AG04450 (cell line): Measurements from ENCODE around the gene RILP. TPM values are rescaled to one million over a fixed set of nuclear protein-coding genes. Genes with fewer than 3 reads are reported as not detected.

Source experiments
- CTCF ChIA-PET: fragments of 300-600, 350-600 bp; formaldehyde crosslinking; extraction: SDS; loops from one replicate; lab custom pipeline; 2022; ENCODE audit warnings: antibody characterized with exemption, inconsistent platforms; lab: Charles Lee
- POLR2A ChIA-PET: fragments of 350-600 bp; formaldehyde crosslinking; extraction: SDS; loops from one replicate; lab custom pipeline; 2021; ENCODE audit warnings: antibody characterized with exemption, inconsistent platforms; lab: Yijun Ruan, JAX
- DNase-seq: peaks from one replicate; pipeline ENCODE4 v3.0.0-alpha.2; 2011; ENCODE audit warnings: low read depth, low spot score
- H3K27ac ChIP-seq: one replicate; pipeline ENCODE4 v1.5.1; 2012; ENCODE audit warnings: low read depth, low read length, control low read depth
- H3K27me3 ChIP-seq: one replicate; pipeline ENCODE4 v1.6.0; 2012; ENCODE audit warnings: low read length; ENCODE audit not compliant: control insufficient read depth, insufficient read depth
- H3K4me3 ChIP-seq: 2 replicates; pipeline ENCODE4 v1.5.1; 2011; ENCODE audit warnings: mild to moderate bottlenecking, low read depth, low read length, control low read depth
- H3K9me3 ChIP-seq: 2 replicates; pipeline ENCODE4 v1.5.1; 2012; ENCODE audit warnings: low read length; ENCODE audit not compliant: control insufficient read depth, insufficient read depth
- CTCF ChIP-seq: IDR thresholded peaks from 2 replicates; pipeline ENCODE4 v1.5.1; 2011; ENCODE audit warnings: low read depth, low read length, control low read depth, inconsistent platforms
- polyA plus RNA-seq: library from polyadenylated mRNA; depleted of rRNA; stranded (reverse); fragments of >200 nt; gene quantifications from 2 replicates; pipeline ENCODE4 v1.2.3, GENCODE V29; 2011

Gene RILP
- polyA plus RNA-seq, 1 experiment: 5.8 TPM

GRCh38 chr17:1628856-1629503 is 20.7 kb downstream of the RILP start:
- ChIA-PET CTCF (interaction anchor here (0.7 to 3.4 kb wide), 4 partner anchors 11 to 55 kb away, joined by 4 to 43 read pairs (median 4); no protein-coding TSS in a partner anchor), POLR2A (interaction anchor here (1.0 to 1.7 kb wide), 6 partner anchors 14 to 55 kb away, joined by 3 to 8 read pairs (median 3); no protein-coding TSS in a partner anchor)
- TF ChIP-seq CTCF: no peak
- H3K4me3 ChIP-seq: peak overlapping the region; percentile 78
- peaks cover 7% of the 10 kb centered on the region for H3K27me3 ChIP-seq
- no peak overlapping the region for H3K27ac ChIP-seq
- DNase-seq: peak; percentile 70
- H3K9me3 ChIP-seq: no peaks in the 10 kb centered on the region; the same call in 1 of the 2 replicates

DNA sequence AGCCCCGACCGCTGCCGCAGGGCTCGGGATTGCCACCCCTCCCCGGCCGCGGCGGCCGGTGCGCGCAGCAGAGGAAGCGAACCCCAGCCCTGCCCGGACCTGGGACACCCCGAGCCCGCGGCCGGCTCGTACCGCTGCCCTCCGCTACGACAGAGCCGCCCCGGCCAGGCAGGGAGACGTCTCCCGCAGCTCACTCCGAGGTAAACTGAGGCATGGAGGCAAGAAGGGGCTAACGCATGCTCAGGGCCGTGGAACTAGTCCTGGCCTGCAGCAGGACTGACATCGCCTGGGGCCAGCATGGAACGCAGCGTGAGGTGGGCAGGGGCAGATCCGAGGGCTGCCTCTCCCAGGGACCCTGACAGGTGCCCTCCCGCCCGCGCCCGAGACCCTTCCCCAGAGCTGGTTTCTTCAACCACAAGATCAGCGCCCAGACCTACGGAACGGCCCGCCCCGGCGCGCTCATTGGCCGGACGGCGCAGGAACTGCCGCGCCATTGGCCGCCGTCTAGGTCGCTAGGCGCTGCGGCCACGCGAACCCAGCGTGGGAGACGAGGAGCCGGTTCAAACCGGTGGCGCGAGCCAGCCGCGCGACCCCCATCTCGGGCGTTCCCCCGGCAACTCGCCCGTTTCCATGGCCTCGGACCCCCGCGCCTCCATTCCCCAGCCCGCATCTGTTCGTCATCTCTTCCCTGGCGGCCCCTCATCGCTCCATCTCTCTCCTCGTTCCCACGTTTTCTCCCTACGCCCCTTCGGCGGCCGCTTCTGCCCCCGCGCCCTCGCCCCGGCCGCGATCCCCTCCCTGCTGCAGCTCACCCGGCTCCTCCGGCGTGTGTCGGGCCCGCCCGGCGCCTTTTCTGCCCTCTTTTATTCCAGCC is 21.4 kb downstream of the RILP start, which contains the start of gene SLC43A2:
TSS of gene SLC43A2 (minus strand) at position 853 of the 874 bp plus-strand sequence. CDS start 960 bp downstream, outside the sequence.
- H3K4me3 ChIP-seq: peak within 1 kb of the TSS; percentile 78
- CTCF ChIA-PET: interaction anchor here (3.4 kb wide), 1 partner anchor 54 kb away, joined by 43 read pairs; no protein-coding TSS in a partner anchor
- no peak for TF ChIP-seq CTCF
- H3K9me3 ChIP-seq: no peaks in the 10 kb centered on the region; the same call in 1 of the 2 replicates
- no peak for DNase-seq
- H3K27ac ChIP-seq: no peak within 1 kb of the TSS
- POLR2A ChIA-PET: interaction anchor here (0.6 to 1.7 kb wide), 6 partner anchors 13 to 88 kb away, joined by 3 to 8 read pairs (median 3); no protein-coding TSS in a partner anchor
- peaks cover 7% of the 10 kb centered on the region for H3K27me3 ChIP-seq

DNA sequence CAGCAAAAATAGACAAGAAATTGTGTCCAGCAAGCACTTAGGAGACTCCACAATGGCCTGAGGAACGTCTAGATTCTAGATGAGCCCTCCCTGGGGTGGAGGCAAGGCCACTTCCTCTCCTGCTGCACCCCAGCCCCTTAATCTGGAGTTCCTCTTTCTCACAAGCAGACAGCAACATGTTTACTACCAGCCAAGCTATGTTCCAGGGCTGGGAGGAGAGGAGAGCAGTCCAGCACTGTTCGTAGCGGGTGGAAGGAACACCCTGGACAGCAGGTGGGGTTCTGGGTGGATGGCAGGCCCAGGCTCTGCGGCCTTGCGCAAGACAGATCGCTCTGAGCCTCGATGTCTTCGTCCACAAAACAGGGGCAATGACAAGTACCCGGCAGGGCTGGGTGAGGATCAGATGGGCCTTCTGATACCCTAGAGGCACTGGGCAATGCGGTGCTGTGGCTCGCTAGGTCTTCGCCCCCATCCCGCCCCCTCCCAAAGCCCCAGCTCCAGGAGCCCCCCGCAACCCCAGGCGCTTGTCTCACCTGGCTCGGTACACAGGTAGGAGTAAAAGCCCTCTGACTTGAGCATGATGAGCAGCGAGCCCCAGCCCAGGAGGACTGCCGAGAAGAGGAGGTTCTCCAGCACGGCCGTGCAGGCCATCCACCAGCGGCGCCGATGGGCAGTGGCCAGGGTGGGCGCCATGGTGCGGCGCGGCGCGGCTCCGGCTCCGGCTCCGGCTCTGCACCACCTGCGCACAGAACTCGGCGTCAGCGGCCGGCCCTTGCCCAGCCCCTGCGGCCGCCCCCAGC is 22.3 kb downstream of the RILP start:
- POLR2A ChIA-PET: interaction anchor here (0.6 to 1.0 kb wide), 3 partner anchors 38 to 89 kb away, joined by 3 read pairs; no protein-coding TSS in a partner anchor

More for the DNA sequence above, 22.3 kb downstream of the RILP start:
- CTCF ChIA-PET: interaction anchor here (1.1 to 3.4 kb wide), 3 partner anchors 22 to 54 kb away, joined by 5 to 43 read pairs (median 20); partner anchors contain the start of gene RILP
- DNase-seq: no peak
- H3K9me3 ChIP-seq: no peaks in the 10 kb centered on the region; the same call in 1 of the 2 replicates
- peaks cover 7% of the 10 kb centered on the region for H3K27me3 ChIP-seq
- H3K4me3 ChIP-seq: peak overlapping the region; percentile 78
- TF ChIP-seq CTCF: no peak
- H3K27ac ChIP-seq: no peak overlapping the region
